ENCODE data around the gene LAMC2.

Gene LAMC2

GRCh38 chr1:183166454-183166853 lies 19.6 kb upstream of the LAMC2 start:
- TF ChIP-seq, protein P1, sequence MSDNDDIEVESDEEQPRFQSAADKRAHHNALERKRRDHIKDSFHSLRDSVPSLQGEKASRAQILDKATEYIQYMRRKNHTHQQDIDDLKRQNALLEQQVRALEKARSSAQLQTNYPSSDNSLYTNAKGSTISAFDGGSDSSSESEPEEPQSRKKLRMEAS (IDR thresholded peaks at IDR 0.05) = no peak
- no peak for TF ChIP-seq USF1 (IDR thresholded peaks at IDR 0.05)
- no peak for TF ChIP-seq TCF12 (IDR thresholded peaks at IDR 0.05; ENCODE audit: low read depth)
- no peak for TF ChIP-seq FOXM1 (IDR thresholded peaks at IDR 0.05; ENCODE audit: borderline replicate concordance, low read depth)
- TF ChIP-seq REST (IDR thresholded peaks at IDR 0.05; ENCODE audit: low read depth) = no peak
- TF ChIP-seq EGR1 (IDR thresholded peaks at IDR 0.05) = no peak
- no peak for TF ChIP-seq RAD21 (IDR thresholded peaks at IDR 0.05; ENCODE audit: low read depth)
- no peak for TF ChIP-seq ZBTB7A (IDR thresholded peaks at IDR 0.05; ENCODE audit: low read depth)
- no peak for TF ChIP-seq TAF1 (IDR thresholded peaks at IDR 0.05; ENCODE audit: low read depth)
- no peak for TF ChIP-seq CEBPB (IDR thresholded peaks at IDR 0.05)
- no peak for TF ChIP-seq CREB1 (IDR thresholded peaks at IDR 0.05; ENCODE audit: low read depth)
- TF ChIP-seq TEAD4 (IDR thresholded peaks at IDR 0.05) = no peak
- TF ChIP-seq YY1 (IDR thresholded peaks at IDR 0.05; ENCODE audit: low read depth) = no peak
- TF ChIP-seq EP300 (IDR thresholded peaks at IDR 0.05; ENCODE audit: borderline replicate concordance) = no peak

DNA sequence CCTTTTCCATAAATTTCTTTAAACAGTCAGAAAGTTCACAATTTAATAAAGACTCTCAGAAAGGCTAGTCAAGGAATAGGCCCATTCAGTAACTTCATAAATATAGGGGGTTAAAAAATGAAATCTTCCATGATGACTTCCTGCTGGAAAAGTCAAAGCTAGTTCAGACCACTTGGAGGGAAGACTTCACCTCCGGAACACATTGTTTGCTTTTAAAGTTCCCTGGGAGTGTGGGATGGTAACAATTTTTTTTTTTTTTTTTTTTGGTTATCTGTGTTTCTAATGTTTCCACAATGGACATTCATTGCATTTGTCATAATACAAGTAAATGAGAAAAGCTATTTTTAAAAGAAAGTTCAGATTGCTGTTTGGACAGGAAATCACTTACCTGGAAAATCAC lies 18.4 kb upstream of the LAMC2 start:
- TF ChIP-seq, protein P1 (IDR thresholded peaks at IDR 0.05) = no peak
- no peak for TF ChIP-seq CEBPB (IDR thresholded peaks at IDR 0.05)
- TF ChIP-seq USF1 (IDR thresholded peaks at IDR 0.05) = no peak
- no peak for TF ChIP-seq TCF12 (IDR thresholded peaks at IDR 0.05; ENCODE audit: low read depth)
- TF ChIP-seq EP300 (IDR thresholded peaks at IDR 0.05; ENCODE audit: borderline replicate concordance) = no peak
- TF ChIP-seq RAD21 (IDR thresholded peaks at IDR 0.05; ENCODE audit: low read depth) = no peak
- TF ChIP-seq CREB1 (IDR thresholded peaks at IDR 0.05; ENCODE audit: low read depth) = no peak
- TF ChIP-seq FOXM1 (IDR thresholded peaks at IDR 0.05; ENCODE audit: borderline replicate concordance, low read depth) = no peak
- no peak for TF ChIP-seq TEAD4 (IDR thresholded peaks at IDR 0.05)
- no peak for TF ChIP-seq NFIC (IDR thresholded peaks at IDR 0.05)
- TF ChIP-seq YY1 (IDR thresholded peaks at IDR 0.05; ENCODE audit: low read depth) = no peak
- TF ChIP-seq REST (IDR thresholded peaks at IDR 0.05; ENCODE audit: low read depth) = no peak
- TF ChIP-seq ZBTB7A (IDR thresholded peaks at IDR 0.05; ENCODE audit: low read depth) = no peak
- TF ChIP-seq EGR1 (IDR thresholded peaks at IDR 0.05) = no peak
- no peak for TF ChIP-seq TAF1 (IDR thresholded peaks at IDR 0.05; ENCODE audit: low read depth)

DNA sequence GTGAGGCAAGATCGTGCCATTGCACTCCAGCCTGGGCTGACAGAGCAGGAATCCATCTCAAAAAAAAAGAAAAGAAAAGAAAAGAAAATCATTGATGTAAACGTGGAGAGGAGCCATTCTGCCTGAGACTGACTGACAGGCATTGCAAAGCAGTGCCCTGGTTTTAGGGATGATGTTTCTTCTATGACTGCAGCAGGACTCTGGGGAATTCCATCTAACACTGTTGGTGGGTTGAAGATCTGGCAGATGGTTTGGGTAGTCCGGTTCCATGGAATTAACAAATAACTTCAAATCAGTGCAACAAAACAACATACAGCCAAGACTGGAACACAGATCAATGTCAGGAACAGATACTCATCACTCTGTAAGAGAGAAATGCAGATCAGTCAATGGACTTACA lies 17.8 kb upstream of the LAMC2 start:
- TF ChIP-seq TAF1 (IDR thresholded peaks at IDR 0.05; ENCODE audit: low read depth) = no peak
- TF ChIP-seq, protein P1 (IDR thresholded peaks at IDR 0.05) = no peak
- TF ChIP-seq TEAD4 (IDR thresholded peaks at IDR 0.05) = no peak

DNA sequence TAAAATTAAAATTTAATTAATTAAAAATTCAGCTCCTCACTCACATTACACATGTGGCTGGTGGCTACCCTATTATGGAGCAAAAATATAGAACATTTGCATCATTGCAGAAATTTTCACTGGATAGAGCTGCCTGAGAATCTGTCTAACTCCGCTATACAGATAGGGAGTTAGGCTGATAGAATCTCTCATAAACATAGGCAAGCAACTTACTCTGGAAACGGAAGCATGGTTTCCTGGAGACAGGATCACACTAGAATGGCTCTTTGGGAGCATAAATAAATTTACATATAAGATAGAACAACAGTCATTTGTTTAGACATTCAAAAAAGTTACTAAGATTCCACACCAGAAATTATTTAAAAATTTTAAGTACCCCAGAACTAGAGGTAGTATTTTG lies 12.2 kb upstream of the LAMC2 start:
- TF ChIP-seq, protein P1 (IDR thresholded peaks at IDR 0.05) = no peak
- TF ChIP-seq CREB1 (IDR thresholded peaks at IDR 0.05; ENCODE audit: low read depth) = no peak
- no peak for TF ChIP-seq FOXM1 (IDR thresholded peaks at IDR 0.05; ENCODE audit: borderline replicate concordance, low read depth)

DNA sequence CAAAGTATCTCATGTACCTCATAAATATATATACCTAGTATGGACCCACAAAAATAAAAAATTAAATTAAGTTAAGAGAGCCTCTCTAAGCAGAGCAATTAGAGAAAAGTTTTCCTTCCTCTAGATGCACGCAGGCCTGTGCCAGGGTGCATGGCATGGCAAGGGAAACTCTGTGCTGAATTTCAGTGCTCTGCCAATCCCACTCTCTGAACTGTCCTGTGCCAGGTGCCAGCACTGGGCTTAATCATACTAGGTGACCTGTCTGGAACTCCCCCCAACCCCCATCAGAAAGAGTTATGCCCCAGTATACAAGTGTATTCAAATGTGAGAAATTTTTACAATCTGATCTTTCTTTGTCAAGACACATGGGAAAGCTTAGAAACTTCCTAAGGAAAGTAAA lies 10.4 kb upstream of the LAMC2 start:
- TF ChIP-seq YY1 (IDR thresholded peaks at IDR 0.05; ENCODE audit: low read depth) = no peak
- TF ChIP-seq EP300 (IDR thresholded peaks at IDR 0.05; ENCODE audit: borderline replicate concordance) = no peak
- TF ChIP-seq TAF1 (IDR thresholded peaks at IDR 0.05; ENCODE audit: low read depth) = no peak
- no peak for TF ChIP-seq RAD21 (IDR thresholded peaks at IDR 0.05; ENCODE audit: low read depth)
- TF ChIP-seq EGR1 (IDR thresholded peaks at IDR 0.05) = no peak
- no peak for TF ChIP-seq NFIC (IDR thresholded peaks at IDR 0.05)
- TF ChIP-seq CEBPB (IDR thresholded peaks at IDR 0.05) = no peak
- TF ChIP-seq USF1 (IDR thresholded peaks at IDR 0.05) = no peak

- TF ChIP-seq CEBPB (IDR thresholded peaks at IDR 0.05) (0 out of 2 replicates have a peak, but pooled peaks have one; percentile 40), EGR1 (IDR thresholded peaks at IDR 0.05) (no peak), NFIC (IDR thresholded peaks at IDR 0.05) (no peak), ZBTB7A (IDR thresholded peaks at IDR 0.05; ENCODE audit: low read depth) (no peak), USF1 (IDR thresholded peaks at IDR 0.05) (no peak)
Measured at GRCh38 chr1:183178545-183178944, 7.5 kb upstream of the LAMC2 start.
